Kasumi-1 (cell line): ENCODE measurements around the gene BRD2.

Experiments
- DNase-seq, 2 experiments: peaks; one replicate each; lab custom pipeline; 2025; lab: John Stamatoyannopoulos, UW

BRD2 gene

GRCh38 chr6:32972353-32973143, 4.2 kb downstream of the BRD2 start:
- peak; percentile 35 to 84 for DNase-seq

GRCh38 chr6:32973144-32974015, 5.0 kb downstream of the BRD2 start:
- DNase-seq: peak in 1 of 2 experiments; percentile 12

GRCh38 chr6:32974016-32974333, 5.6 kb downstream of the BRD2 start:
- peak; percentile 31 to 67 for DNase-seq

DNA sequence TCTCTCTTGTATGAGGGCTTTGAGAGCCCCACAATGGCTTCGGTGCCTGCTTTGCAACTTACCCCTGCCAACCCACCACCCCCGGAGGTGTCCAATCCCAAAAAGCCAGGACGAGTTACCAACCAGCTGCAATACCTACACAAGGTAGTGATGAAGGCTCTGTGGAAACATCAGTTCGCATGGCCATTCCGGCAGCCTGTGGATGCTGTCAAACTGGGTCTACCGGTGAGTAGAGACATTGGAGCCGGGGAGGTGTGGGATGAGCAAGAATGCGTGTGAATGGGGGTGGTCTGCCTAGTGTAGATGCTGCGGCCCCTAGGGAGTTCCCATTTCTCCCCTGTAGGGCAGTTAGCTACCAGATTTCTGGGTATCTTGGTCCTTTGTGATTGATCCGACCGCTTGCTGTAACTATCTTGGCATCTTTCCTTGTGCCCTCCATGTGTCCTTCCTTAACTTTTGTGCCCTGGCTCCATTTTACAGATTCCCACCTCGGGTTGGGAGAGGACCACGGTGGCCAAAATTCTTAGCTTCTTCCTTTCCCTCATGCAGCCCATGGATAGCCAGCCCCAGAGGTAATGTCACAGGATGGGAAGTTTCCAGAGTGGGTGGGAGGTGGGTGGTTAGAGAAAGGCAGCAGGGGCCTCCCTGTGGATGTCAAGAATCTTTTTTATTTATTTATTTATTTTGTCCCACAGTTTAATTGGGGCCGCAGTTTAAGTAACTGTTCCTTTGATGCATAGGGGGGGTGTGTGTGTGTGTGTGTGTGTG, 6.3 kb downstream of the BRD2 start:
- no peak for DNase-seq

GRCh38 chr6:32975886-32976285, 7.5 kb downstream of the BRD2 start:
- DNase-seq: no peak

GRCh38 chr6:32976334-32977069, 8.1 kb downstream of the BRD2 start:
- no peak for DNase-seq

DNA sequence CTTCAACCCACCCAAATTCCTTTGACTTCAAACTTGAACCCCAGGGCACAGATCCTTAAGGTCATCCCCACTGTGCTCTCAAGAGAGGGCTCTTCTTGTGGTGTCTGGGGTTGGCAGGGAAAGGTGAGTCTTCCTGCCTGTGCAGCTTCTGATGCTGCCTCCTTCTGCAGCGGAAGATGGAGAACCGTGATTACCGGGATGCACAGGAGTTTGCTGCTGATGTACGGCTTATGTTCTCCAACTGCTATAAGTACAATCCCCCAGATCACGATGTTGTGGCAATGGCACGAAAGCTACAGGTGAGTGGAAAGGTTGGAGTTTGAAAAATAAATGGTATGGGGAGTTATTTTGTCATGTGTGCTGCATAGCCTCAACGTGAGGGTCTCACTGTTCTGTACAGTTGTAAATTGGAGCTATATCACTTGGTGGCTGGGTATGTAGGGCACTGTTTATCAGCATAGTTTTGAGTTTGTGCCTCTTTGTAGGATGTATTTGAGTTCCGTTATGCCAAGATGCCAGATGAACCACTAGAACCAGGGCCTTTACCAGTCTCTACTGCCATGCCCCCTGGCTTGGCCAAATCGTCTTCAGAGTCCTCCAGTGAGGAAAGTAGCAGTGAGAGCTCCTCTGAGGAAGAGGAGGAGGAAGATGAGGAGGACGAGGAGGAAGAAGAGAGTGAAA, 9.0 kb downstream of the BRD2 start:
- DNase-seq: no peak

- no peak for DNase-seq
Observed at GRCh38 chr6:32977953-32978324, 9.5 kb downstream of the BRD2 start.

- DNase-seq: no peak
Observed at GRCh38 chr6:32979720-32980487, 11.5 kb downstream of the BRD2 start.

DNA sequence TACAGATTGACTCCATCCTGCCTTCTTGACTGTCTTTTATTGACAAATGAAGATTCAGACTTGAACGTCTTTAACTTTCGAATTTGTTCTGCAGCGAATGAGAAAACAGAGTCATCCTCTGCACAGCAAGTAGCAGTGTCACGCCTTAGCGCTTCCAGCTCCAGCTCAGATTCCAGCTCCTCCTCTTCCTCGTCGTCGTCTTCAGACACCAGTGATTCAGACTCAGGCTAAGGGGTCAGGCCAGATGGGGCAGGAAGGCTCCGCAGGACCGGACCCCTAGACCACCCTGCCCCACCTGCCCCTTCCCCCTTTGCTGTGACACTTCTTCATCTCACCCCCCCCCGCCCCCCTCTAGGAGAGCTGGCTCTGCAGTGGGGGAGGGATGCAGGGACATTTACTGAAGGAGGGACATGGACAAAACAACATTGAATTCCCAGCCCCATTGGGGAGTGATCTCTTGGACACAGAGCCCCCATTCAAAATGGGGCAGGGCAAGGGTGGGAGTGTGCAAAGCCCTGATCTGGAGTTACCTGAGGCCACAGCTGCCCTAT, 12.2 kb downstream of the BRD2 start:
- DNase-seq: no peak

DNA sequence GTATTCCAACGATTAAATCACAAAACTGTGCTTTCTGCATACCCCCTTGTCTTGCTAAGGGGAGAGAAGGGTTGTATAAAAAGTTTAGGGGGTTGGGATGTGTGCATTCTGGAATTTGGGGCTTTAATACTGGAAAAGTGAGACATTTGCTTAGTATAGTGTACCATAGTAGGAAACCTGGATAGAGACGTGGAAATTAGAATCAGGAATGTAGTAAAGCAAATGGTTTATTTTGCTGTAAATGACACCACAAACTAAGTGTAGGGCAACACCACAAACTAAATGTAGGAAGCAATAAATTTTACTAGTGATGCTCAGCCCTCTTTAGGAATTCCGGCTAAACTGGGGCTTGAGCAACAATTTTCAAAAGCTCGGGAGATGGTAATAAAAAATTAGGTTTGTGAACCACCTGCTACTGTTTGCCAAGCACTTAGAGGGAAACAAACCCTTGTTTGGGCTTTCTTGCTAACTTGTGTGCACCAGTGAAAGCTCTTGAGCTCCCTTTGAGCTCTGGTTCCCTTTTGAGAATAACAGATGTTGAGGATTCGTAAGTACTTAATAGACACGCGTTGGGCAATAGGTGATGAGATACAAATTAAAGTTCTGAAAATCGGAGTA, 13.8 kb downstream of the BRD2 start:
- DNase-seq: no peak

- no peak for DNase-seq
Observed at GRCh38 chr6:32982702-32983492, 14.5 kb downstream of the BRD2 start.

GRCh38 chr6:32983493-32983848, 15.1 kb downstream of the BRD2 start:
- DNase-seq: no peak

- DNase-seq: no peak
Observed at GRCh38 chr6:32983964-32984621, 15.7 kb downstream of the BRD2 start.

DNA sequence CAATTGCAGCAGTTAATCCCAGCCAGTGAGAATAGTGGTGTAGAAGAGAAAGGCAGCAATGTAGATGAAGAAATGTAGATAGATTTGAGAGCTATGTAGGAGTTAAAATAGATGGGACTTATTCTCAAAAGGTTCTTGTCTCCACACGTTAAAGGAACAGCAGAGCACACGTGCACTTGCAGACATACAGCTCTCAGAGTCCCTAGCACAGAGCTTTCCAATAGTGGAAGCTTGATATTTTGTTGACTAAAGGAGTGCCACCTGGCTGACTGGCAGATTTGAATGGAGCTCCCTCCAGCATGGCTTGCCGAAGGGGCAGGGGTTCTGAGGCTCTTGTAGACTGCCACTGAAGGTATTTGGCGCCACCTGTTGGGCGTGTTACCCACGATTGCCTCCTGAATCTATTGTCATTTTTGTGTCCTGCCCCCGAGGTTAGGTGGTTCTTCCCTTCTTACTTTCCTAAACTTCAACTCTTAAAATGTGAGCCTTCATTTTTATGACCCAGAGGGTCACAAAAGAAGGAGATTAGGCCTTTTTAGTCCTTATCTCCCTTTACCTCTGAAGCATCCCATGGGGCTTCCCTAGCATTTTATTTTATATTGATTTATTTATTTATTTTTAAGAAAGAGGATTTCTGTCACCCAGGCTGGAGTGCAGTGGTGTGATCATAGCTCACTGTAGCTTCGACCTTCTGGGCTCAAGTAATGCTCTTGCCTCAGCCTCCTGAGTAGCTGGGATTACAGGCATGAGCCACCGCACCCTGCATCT, 16.4 kb downstream of the BRD2 start:
- peak; percentile 81 to 85 for DNase-seq

GRCh38 chr6:32989368-32989767, 21.0 kb downstream of the BRD2 start:
- DNase-seq: no peak

GRCh38 chr6:32991972-32992371, 23.6 kb downstream of the BRD2 start:
- no peak for DNase-seq
